Measurements from ENCODE around the gene NDFIP2. TPM values are rescaled to one million over a fixed set of nuclear protein-coding genes. Genes with fewer than 3 reads are reported as not detected.

Gene NDFIP2
- total and polyA plus RNA-seq, 2 experiments from 2014 or later: 28.3 to 28.7 TPM

- Histone ChIP-seq H3K4me2 (no peak overlapping the region), H3K4me1 (ENCODE audit: insufficient read depth) (no peaks in the 10 kb centered on the region; the same call in 1 of the 2 replicates), H3K36me3 (ENCODE audit: insufficient read depth) (no peaks in the 10 kb centered on the region; the same call in 1 of the 2 replicates), H3K9me2 (ENCODE audit: insufficient read depth) (no peaks in the 10 kb centered on the region), H3K27ac (ENCODE audit: low read depth) (no peak overlapping the region), H4K20me1 (replicated peaks; ENCODE audit: insufficient read depth) (no peaks in the 10 kb centered on the region), H3F3A (replicated peaks; ENCODE audit: low read depth) (no peaks in the 10 kb centered on the region), H3K79me2 (replicated peaks; ENCODE audit: insufficient read depth) (peaks cover 11% of the 10 kb centered on the region), H3K4me3 (no peak overlapping the region), H2AFZ (no peak overlapping the region), H3K27me3 (ENCODE audit: insufficient read depth) (no peaks in the 10 kb centered on the region)
- Mint-ChIP-seq H3K27ac (no peak overlapping the region), H3K4me1 (no peaks in the 10 kb centered on the region), H3K36me3 (ENCODE audit: low read depth) (peaks cover 8% of the 10 kb centered on the region; the same call in 2 of the 3 replicates), H3K4me3 (no peak overlapping the region), H3K27me3 (ENCODE audit: insufficient read depth, low read depth, poor library complexity) (peaks cover 1% of the 10 kb centered on the region), H3K9me3 (no peaks in the 10 kb centered on the region)
- ATAC-seq (no peak), DNase-seq (ENCODE audit: low spot score) (no peak)
- no peak for TF ChIP-seq EZH2phosphoT487 (IDR thresholded peaks at IDR 0.05; ENCODE audit: unreplicated experiment)
Measured at GRCh38 chr13:79522583-79522982, 41.6 kb downstream of the NDFIP2 start.

- H3K27ac ChIP-seq (ENCODE audit: low read depth): no peak overlapping the region
- H3K4me3 Mint-ChIP-seq: no peak overlapping the region
- H3K79me2 ChIP-seq (replicated peaks; ENCODE audit: insufficient read depth): no peaks in the 10 kb centered on the region; the same call in 1 of the 2 replicates
- H3K27me3 Mint-ChIP-seq (ENCODE audit: insufficient read depth, low read depth, poor library complexity): peaks cover 1% of the 10 kb centered on the region
- no peak overlapping the region for H3K4me2 ChIP-seq
- no peaks in the 10 kb centered on the region for H3K9me2 ChIP-seq (ENCODE audit: insufficient read depth)
- DNase-seq (ENCODE audit: low spot score): no peak
- no peaks in the 10 kb centered on the region; the same call in 1 of the 2 replicates for H3K36me3 ChIP-seq (ENCODE audit: insufficient read depth)
- H3F3A ChIP-seq (replicated peaks; ENCODE audit: low read depth): no peaks in the 10 kb centered on the region
- H3K4me1 ChIP-seq (ENCODE audit: insufficient read depth): 0 out of 2 replicates have a peak, but pooled peaks cover 8% of the 10 kb centered on the region
- H3K4me3 ChIP-seq: no peak overlapping the region
- no peaks in the 10 kb centered on the region for H3K9me3 Mint-ChIP-seq
- no peak for ATAC-seq
- H2AFZ ChIP-seq: no peak overlapping the region
- no peaks in the 10 kb centered on the region for H4K20me1 ChIP-seq (replicated peaks; ENCODE audit: insufficient read depth)
- H3K27ac Mint-ChIP-seq: no peak overlapping the region
- peaks cover under 1% of the 10 kb centered on the region; the same call in 2 of the 3 replicates for H3K4me1 Mint-ChIP-seq
- H3K36me3 Mint-ChIP-seq (ENCODE audit: low read depth): peaks cover 8% of the 10 kb centered on the region; the same call in 2 of the 3 replicates
- no peaks in the 10 kb centered on the region for H3K27me3 ChIP-seq (ENCODE audit: insufficient read depth)
- TF ChIP-seq ETS1 (IDR thresholded peaks at IDR 0.05): no peak
- no peak for TF ChIP-seq CTCF (conservative IDR thresholded peaks at IDR 0.05; ENCODE audit: low read depth in 2 of 2)
- TF ChIP-seq ZNF462 (CRISPR knock-in tag; IDR thresholded peaks at IDR 0.05): no peak
- no peak for TF ChIP-seq EZH2phosphoT487 (IDR thresholded peaks at IDR 0.05; ENCODE audit: unreplicated experiment)
- TF ChIP-seq EZH2 (IDR thresholded peaks at IDR 0.05; ENCODE audit: low read depth, unreplicated experiment): no peak
- TF ChIP-seq STAT1 (IDR thresholded peaks at IDR 0.05; ENCODE audit: unreplicated experiment): no peak
- TF ChIP-seq ZNF331 (CRISPR knock-in tag; IDR thresholded peaks at IDR 0.05; ENCODE audit: low read depth): no peak
- no peak for TF ChIP-seq JUNB (IDR thresholded peaks at IDR 0.05; ENCODE audit: unreplicated experiment)
- no peak for TF ChIP-seq NANOG (IDR thresholded peaks at IDR 0.05; ENCODE audit: borderline replicate concordance)
Measured at GRCh38 chr13:79525064-79525857, 44.3 kb downstream of the NDFIP2 start.

Data from GM23338 (cell line).